B cell (primary cell): ENCODE results near the gene KIF14. TPM values are rescaled to one million over a fixed set of nuclear protein-coding genes. Genes with fewer than 3 reads are reported as not detected.

Source experiments
- ATAC-seq: fragments of 200-7000 bp; cut with Tn5 transposase; one replicate; pipeline ENCODE4 v1.10.0; 2021; ENCODE audit warnings: low read depth, mild to moderate bottlenecking, moderate number of reproducible peaks, moderate library complexity
- CTCF ChIA-PET: fragments of 350-600 bp; sonication (Branson Sonifier 250); formaldehyde crosslinking; loops from one replicate; lab custom pipeline; 2021; ENCODE audit warnings: antibody characterized with exemption, inconsistent platforms; lab: Charles Lee
- POLR2A ChIA-PET: fragments of 350-600 bp; sonication (Branson Sonifier 250); formaldehyde crosslinking; loops from one replicate; lab custom pipeline; 2021; ENCODE audit warnings: antibody characterized with exemption; lab: Charles Lee
- DNase-seq: peaks from one replicate; pipeline ENCODE4 v3.0.0; 2013
- H2AFZ ChIP-seq: 2 replicates; pipeline ENCODE4 v1.6.1; 2012; ENCODE audit warnings: mild to moderate bottlenecking, low read depth, low read length; ENCODE audit not compliant: insufficient read depth, poor library complexity, severe bottlenecking
- H3K27ac ChIP-seq, 2 donors: 1 replicate in 1 of 2; 2 replicates in 1 of 2; pipeline ENCODE4 v1.5.1; 2012 to 2013; ENCODE audit warnings: low read length in 2 of 2, mild to moderate bottlenecking in 2 of 2, moderate library complexity in 1 of 2
- H3K27me3 ChIP-seq, 4 experiments: fragments of 200-600 bp in 1 of 4; sonication (generic) in 1 of 4; replicated peaks in 1 of 4; 1 replicate in 2 of 4; 2 replicates in 2 of 4; pipeline versions ENCODE4 v1.6.1 to v1.7.0; 2013 to 2016; ENCODE audit warnings: low read length in 3 of 4, mild to moderate bottlenecking in 2 of 4, mixed read lengths in 1 of 4, moderate library complexity in 1 of 4; ENCODE audit not compliant: insufficient read depth in 4 of 4, control insufficient read depth in 3 of 4; ENCODE audit errors: control extremely low read depth in 1 of 4
- H3K36me3 ChIP-seq, 2 experiments: replicated peaks in 1 of 2; 1 replicate in 1 of 2; 2 replicates in 1 of 2; pipeline versions ENCODE4 v1.6.1 to v1.7.1; 2013; ENCODE audit warnings: low read length in 1 of 2; ENCODE audit not compliant: insufficient read depth in 2 of 2, control insufficient read depth in 1 of 2; ENCODE audit errors: control extremely low read depth in 1 of 2, extremely low read depth in 1 of 2
- H3K4me1 ChIP-seq, 2 donors: fragments of 200-600 bp in 1 of 2; sonication (generic) in 1 of 2; 1 replicate in 1 of 2; 2 replicates in 1 of 2; pipeline versions ENCODE4 v1.5.1 to v1.6.1; 2013 to 2017; ENCODE audit warnings: low read length in 2 of 2; ENCODE audit not compliant: control insufficient read depth in 2 of 2, insufficient read depth in 2 of 2
- H3K4me2 ChIP-seq: replicated peaks from 2 replicates; pipeline ENCODE3; 2012; ENCODE audit warnings: mild to moderate bottlenecking, low read depth, low read length; ENCODE audit not compliant: poor library complexity, severe bottlenecking
- H3K4me3 ChIP-seq, 5 experiments: fragments of 200-600 bp in 1 of 5; sonication (generic) in 1 of 5; 1 replicate in 3 of 5; 2 replicates in 2 of 5; pipeline versions ENCODE4 v1.5.1 to v1.7.0; 2011 to 2016; ENCODE audit warnings: low read length in 4 of 5, mild to moderate bottlenecking in 4 of 5, low read depth in 2 of 5, control low read depth in 1 of 5, moderate library complexity in 1 of 5; ENCODE audit not compliant: insufficient read depth in 1 of 5; ENCODE audit errors: control extremely low read depth in 1 of 5, extremely low read depth in 1 of 5
- H3K79me2 ChIP-seq: fragments of 200-600 bp; sonication (generic); one replicate; pipeline ENCODE4 v1.6.0; 2016; ENCODE audit warnings: low read length; ENCODE audit not compliant: control insufficient read depth, insufficient read depth
- H3K9ac ChIP-seq: fragments of 200-600 bp; sonication (generic); 2 replicates; pipeline ENCODE4 v1.6.1; 2017; ENCODE audit warnings: mild to moderate bottlenecking, low read length, moderate library complexity
- H3K9me3 ChIP-seq, 3 donors: one replicate each; pipeline versions ENCODE4 v1.6.1 to v1.7.1; 2013; ENCODE audit warnings: low read length in 2 of 3; ENCODE audit not compliant: control insufficient read depth in 2 of 3, insufficient read depth in 1 of 3; ENCODE audit errors: control extremely low read depth in 1 of 3
- H4K20me1 ChIP-seq: 2 replicates; pipeline ENCODE4 v1.6.0; 2012; ENCODE audit warnings: mild to moderate bottlenecking, low read length; ENCODE audit not compliant: insufficient read depth, control insufficient read depth, poor library complexity, severe bottlenecking
- H3K27ac Mint-ChIP-seq: one replicate; pipeline ENCODE4 v1.8.0; 2021; ENCODE audit warnings: mixed read lengths
- H3K27me3 Mint-ChIP-seq: one replicate; pipeline ENCODE4 v1.8.0; 2021; ENCODE audit warnings: mixed read lengths
- H3K4me1 Mint-ChIP-seq: one replicate; pipeline ENCODE4 v1.8.0; 2021; ENCODE audit warnings: mixed read lengths
- H3K4me3 Mint-ChIP-seq: one replicate; pipeline ENCODE4 v1.8.0; 2021; ENCODE audit warnings: mixed read lengths
- H3K9me3 Mint-ChIP-seq: one replicate; pipeline ENCODE4 v1.8.0; 2022; ENCODE audit warnings: mixed read lengths; ENCODE audit not compliant: insufficient read depth
- CTCF ChIP-seq: fragments of 200-600 bp; IDR thresholded peaks from one replicate; pipeline ENCODE4 v1.8.0; 2022; ENCODE audit warnings: antibody characterized with exemption, mild to moderate bottlenecking
- EZH2 ChIP-seq: IDR thresholded peaks from 2 replicates; pipeline ENCODE4 v1.6.1; 2012; ENCODE audit warnings: borderline replicate concordance, low read depth, mild to moderate bottlenecking, moderate library complexity, low read length; ENCODE audit not compliant: insufficient read depth, poor library complexity, severe bottlenecking
- WGBS: methylation state at CpG from one replicate; pipeline ENCODE4 v1.1.5; 2013; ENCODE audit warnings: missing lambda C conversion rate; ENCODE audit not compliant: insufficient coverage; 5-methylcytosine and 5-hydroxymethylcytosine counted together
- intact Hi-C: fragments of 100-400 bp; cut with micrococcal nuclease; formaldehyde crosslinking; loops from one replicate; pipeline ENCODE4 v1.10.0; 2022
- polyA plus RNA-seq: library from polyadenylated mRNA; depleted of rRNA; stranded (reverse); fragments of >200 nt; gene quantifications from 2 replicates; pipeline ENCODE4 v1.2.3, GENCODE V29; 2012
- total RNA-seq, 2 donors: library from RNA; stranded (reverse); fragments of 120-200 nt in 1 of 2; gene quantifications; 1 replicate in 1 of 2; 2 replicates in 1 of 2; pipeline versions ENCODE4 v1.2.3 to v1.2.4, GENCODE V29; 2013 to 2022

KIF14 gene
- total and polyA plus RNA-seq, 2 donors (not counting 1 experiment from before 2014, with no cell fraction given) = 0.01 to 0.15 TPM

- Histone ChIP-seq H3K27me3 (no peaks in the 10 kb centered on the region), H3K4me2 (no peak overlapping the region), H3K27ac (no peak overlapping the region), H3K79me2 (no peaks in the 10 kb centered on the region), H3K4me3 (no peak overlapping the region), H3K9ac (no peak overlapping the region), H3K9me3 (no peaks in the 10 kb centered on the region), H2AFZ (no peak overlapping the region), H3K4me1 (peaks cover 0 to 4% of the 10 kb centered on the region in 2 donors), H4K20me1 (no peaks in the 10 kb centered on the region), H3K36me3 (no peaks in the 10 kb centered on the region)
- ChIA-PET CTCF (no interaction called here), POLR2A (no interaction called here)
- 100% methylated on average over 1 of the region's 1 CpG for WGBS
- ATAC-seq = no peak
- TF ChIP-seq EZH2 (no peak), CTCF (no peak)
- DNase-seq = no peak
- intact Hi-C loops = no loop called here
- H3K4me3 Mint-ChIP-seq = no peak overlapping the region
- H3K27ac Mint-ChIP-seq = no peak overlapping the region
- no peaks in the 10 kb centered on the region for H3K27me3 Mint-ChIP-seq
- peaks cover 6% of the 10 kb centered on the region for H3K4me1 Mint-ChIP-seq
- no peaks in the 10 kb centered on the region for H3K9me3 Mint-ChIP-seq
These were observed 30.6 kb downstream of the KIF14 start for GRCh38 chr1:200590001-200590400.

DNA sequence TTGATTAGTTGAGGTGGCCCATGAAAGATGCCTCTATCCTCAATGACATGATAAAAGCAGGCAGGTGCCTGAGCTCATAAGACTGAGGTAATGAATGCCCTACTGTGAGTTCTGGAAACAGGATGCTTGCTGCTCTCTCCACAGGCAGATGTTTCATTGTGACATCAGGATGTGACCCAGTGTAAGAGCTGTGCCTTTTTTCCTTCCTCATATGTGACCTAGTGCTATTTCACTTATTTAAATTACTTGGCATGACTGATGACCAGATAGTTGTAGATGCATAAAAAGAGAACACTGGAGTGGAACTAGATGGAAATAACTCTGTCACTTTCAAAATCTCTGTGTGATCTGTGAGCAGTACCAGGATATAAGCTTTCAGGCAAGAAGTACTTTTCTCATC is 31.9 kb downstream of the KIF14 start:
- Histone ChIP-seq H3K4me2 (no peak overlapping the region), H2AFZ (no peak overlapping the region), H3K36me3 (no peaks in the 10 kb centered on the region), H3K4me3 (no peak overlapping the region), H3K27ac (no peak overlapping the region), H3K9me3 (no peaks in the 10 kb centered on the region), H3K9ac (no peak overlapping the region), H3K4me1 (peaks cover 0 to 4% of the 10 kb centered on the region in 2 donors), H3K27me3 (no peaks in the 10 kb centered on the region), H3K79me2 (no peaks in the 10 kb centered on the region), H4K20me1 (no peaks in the 10 kb centered on the region)
- no peak overlapping the region for H3K27ac Mint-ChIP-seq
- H3K9me3 Mint-ChIP-seq = no peaks in the 10 kb centered on the region
- TF ChIP-seq EZH2 (no peak), CTCF (no peak)
- ATAC-seq (no peak), DNase-seq (peak; percentile 26)
- POLR2A ChIA-PET = no interaction called here
- no peak overlapping the region for H3K4me3 Mint-ChIP-seq
- CTCF ChIA-PET = no interaction called here
- intact Hi-C loops = no loop called here
- peaks cover 6% of the 10 kb centered on the region for H3K4me1 Mint-ChIP-seq
- no peaks in the 10 kb centered on the region for H3K27me3 Mint-ChIP-seq
